Sigmoid colon (tissue), 4 donors: ENCODE measurements around the gene PPM1L.

Experiments
- CTCF ChIP-seq, 4 experiments: fragments of 450-650 bp in 3 of 4; fragments of 200-600 bp in 1 of 4; IDR thresholded peaks; one replicate each; pipeline ENCODE4 v1.5.1; 2016 to 2019; ENCODE audit warnings: antibody characterized with exemption in 4 of 4, mild to moderate bottlenecking in 3 of 4, moderate library complexity in 2 of 4
- EP300 ChIP-seq, 4 donors: sonication (generic); formaldehyde crosslinking; IDR thresholded peaks; one replicate each; pipeline ENCODE4 v1.6.1; 2017; ENCODE audit warnings: antibody characterized with exemption in 4 of 4
- POLR2A ChIP-seq, 2 donors: fragments of 450-650 bp; IDR thresholded peaks; one replicate each; pipeline ENCODE4 v1.6.1; 2016; ENCODE audit warnings: antibody characterized with exemption in 2 of 2, mild to moderate bottlenecking in 2 of 2, moderate library complexity in 2 of 2
- POLR2AphosphoS5 ChIP-seq, 4 donors: sonication (generic); formaldehyde crosslinking; IDR thresholded peaks; one replicate each; pipeline ENCODE4 v1.6.1; 2017; ENCODE audit warnings: antibody characterized with exemption in 4 of 4

- TF ChIP-seq CTCF (IDR thresholded peaks at IDR 0.05) (no peak), POLR2A (IDR thresholded peaks at IDR 0.05) (no peak), EP300 (IDR thresholded peaks at IDR 0.05) (no peak), POLR2AphosphoS5 (IDR thresholded peaks at IDR 0.05) (no peak)
Observed at GRCh38 chr3:160992712-160993111, 236.7 kb downstream of the PPM1L start.
